Left lung (tissue), 10 donors: ENCODE results near the gene PRKG1. TPM values are rescaled to one million over a fixed set of nuclear protein-coding genes. Genes with fewer than 3 reads are reported as not detected.

Experiments
- ATAC-seq: fragments of 200-7000 bp; cut with Tn5 transposase; one replicate; pipeline ENCODE4 v1.9.1; 2020; ENCODE audit warnings: moderate library complexity
- DNase-seq, 4 donors: peaks; one replicate each; pipeline ENCODE4 v3.0.0-alpha.2; 2013 to 2020
- H3K27ac ChIP-seq, 2 donors: fragments of 200-600 bp; sonication (generic) in 1 of 2; one replicate each; pipeline versions ENCODE4 v1.5.0 to v1.8.0; 2020 to 2021
- H3K27me3 ChIP-seq, 2 donors: fragments of 200-600 bp; sonication (generic) in 1 of 2; one replicate each; pipeline versions ENCODE4 v1.5.0 to v1.8.0; 2020 to 2021
- H3K36me3 ChIP-seq, 2 donors: fragments of 200-600 bp; sonication (generic) in 1 of 2; one replicate each; pipeline versions ENCODE4 v1.5.0 to v1.8.0; 2020 to 2021
- H3K4me1 ChIP-seq, 2 donors: fragments of 200-600 bp; one replicate each; pipeline ENCODE4 v1.8.0; 2021
- H3K4me3 ChIP-seq, 2 donors: fragments of 200-600 bp; sonication (generic) in 1 of 2; one replicate each; pipeline versions ENCODE4 v1.5.0 to v1.8.0; 2020 to 2021; ENCODE audit warnings: mild to moderate bottlenecking in 1 of 2
- H3K9me3 ChIP-seq, 2 donors: fragments of 200-600 bp; sonication (generic) in 1 of 2; one replicate each; pipeline versions ENCODE4 v1.5.0 to v1.8.0; 2020 to 2021
- CTCF ChIP-seq, 2 donors: fragments of 200-600 bp; sonication (generic) in 1 of 2; IDR thresholded peaks; one replicate each; pipeline versions ENCODE4 v1.5.0 to v1.8.0; 2021; ENCODE audit warnings: antibody characterized with exemption in 2 of 2
- intact Hi-C, 2 donors: fragments of 100-400 bp; cut with DNase I; formaldehyde crosslinking; loops; one replicate each; pipeline versions ENCODE4 v1.11.2 to v1.14.2; 2022
- polyA plus RNA-seq, 6 donors: library from polyadenylated mRNA; unstranded; fragments of 120-200 nt; gene quantifications; one replicate each; pipeline ENCODE4 v1.2.1, GENCODE V29; 2013; ENCODE audit not compliant: insufficient read length in 6 of 6
- total RNA-seq, 2 donors: library from RNA; stranded (reverse); fragmentation: NEBNext Ultra II Directional; extraction: Animal tissue kit (Norgen Biotek cat#: 25700); gene quantifications; one replicate each; pipeline ENCODE4 v1.2.1, GENCODE V29; 2021
- donor health status: DM: no; HTN: yes; CAD: no.
- donor health status: DM: no; HTN: no; CAD: no.

The PRKG1 gene
- total and polyA plus RNA-seq, 8 donors = 15.6 to 29.0 (median 17.8) TPM

GRCh38 chr10:51766423-51767102, 692.3 kb downstream of the PRKG1 start:
- no peaks in the 10 kb centered on the region for H3K4me1 ChIP-seq
- H3K36me3 ChIP-seq = no peaks in the 10 kb centered on the region
- H3K4me3 ChIP-seq = no peak overlapping the region
- H3K9me3 ChIP-seq = peaks cover 0 to 9% of the 10 kb centered on the region in 2 donors
- TF ChIP-seq CTCF (IDR thresholded peaks at IDR 0.05) = no peak
- no peak for DNase-seq
- H3K27me3 ChIP-seq = no peaks in the 10 kb centered on the region
- ATAC-seq = no peak
- intact Hi-C loops = no loop called here
- H3K27ac ChIP-seq = no peak overlapping the region

DNA sequence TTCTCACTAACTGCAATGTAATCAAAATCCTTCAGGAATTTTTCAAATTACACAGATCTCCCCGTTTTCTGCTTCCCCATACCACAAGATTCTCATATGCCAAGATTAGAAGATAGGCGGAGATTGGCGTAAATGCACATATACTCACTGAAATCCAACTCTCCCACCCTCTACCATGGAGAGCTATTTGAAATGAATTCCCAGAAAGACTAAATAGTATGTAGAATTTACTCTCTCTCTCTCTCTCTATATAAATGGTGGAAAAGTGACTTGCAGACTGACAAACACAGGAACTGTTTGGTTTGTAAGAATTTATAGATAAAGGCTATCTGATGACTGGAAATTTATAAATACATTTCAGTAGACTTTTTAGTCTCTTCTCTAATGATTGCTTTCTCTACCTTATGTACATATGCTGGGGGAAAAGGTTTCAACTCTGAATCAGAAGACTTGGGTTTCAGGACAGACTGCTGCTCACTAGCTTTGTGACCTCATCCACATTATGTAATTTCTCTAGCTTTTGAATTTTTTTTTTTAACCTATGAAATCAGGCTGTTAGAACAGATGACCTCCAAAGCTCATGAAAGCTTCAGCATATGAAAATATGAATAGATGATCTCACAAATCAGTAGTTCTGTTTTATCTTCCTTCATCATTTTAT, 692.9 kb downstream of the PRKG1 start:
- intact Hi-C loops = no loop called here
- H3K27me3 ChIP-seq = no peaks in the 10 kb centered on the region

GRCh38 chr10:51768886-51769465, 694.7 kb downstream of the PRKG1 start:
- Histone ChIP-seq H3K4me1 (no peaks in the 10 kb centered on the region), H3K9me3 (peaks cover 0 to 9% of the 10 kb centered on the region in 2 donors), H3K36me3 (no peaks in the 10 kb centered on the region), H3K27ac (no peak overlapping the region), H3K27me3 (no peaks in the 10 kb centered on the region), H3K4me3 (no peak overlapping the region)
- ATAC-seq (no peak), DNase-seq (no peak)
- intact Hi-C loops = no loop called here
- TF ChIP-seq CTCF (IDR thresholded peaks at IDR 0.05) = no peak

More for the DNA sequence above, 692.9 kb downstream of the PRKG1 start:
- no peak for TF ChIP-seq CTCF (IDR thresholded peaks at IDR 0.05)
- DNase-seq = no peak
- Histone ChIP-seq H3K9me3 (peaks cover 0 to 9% of the 10 kb centered on the region in 2 donors), H3K4me3 (no peak overlapping the region), H3K27ac (no peak overlapping the region), H3K36me3 (no peaks in the 10 kb centered on the region), H3K4me1 (no peaks in the 10 kb centered on the region)
- ATAC-seq = no peak

DNA sequence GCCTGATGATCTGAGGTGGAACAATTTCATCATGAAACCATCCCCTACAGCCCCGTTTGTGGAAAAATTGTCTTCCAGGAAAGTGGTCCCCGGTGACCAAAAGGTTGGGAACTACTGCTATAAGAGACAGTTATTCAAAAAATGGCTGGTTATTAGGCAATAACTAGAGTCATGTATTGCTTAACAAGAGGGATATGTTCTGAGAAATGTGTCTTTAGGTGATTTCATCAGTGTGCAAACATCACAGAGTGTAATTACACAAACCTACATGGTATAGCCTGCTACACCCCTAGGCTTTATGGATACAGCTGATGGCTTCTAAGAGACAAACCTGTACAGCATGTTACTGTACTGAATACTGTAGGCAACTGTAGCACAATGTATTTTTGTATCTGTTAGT, 696.4 kb downstream of the PRKG1 start:
- Histone ChIP-seq H3K4me3 (no peak overlapping the region), H3K27ac (no peak overlapping the region), H3K36me3 (no peaks in the 10 kb centered on the region), H3K27me3 (no peaks in the 10 kb centered on the region), H3K4me1 (no peaks in the 10 kb centered on the region), H3K9me3 (peaks cover 0 to 9% of the 10 kb centered on the region in 2 donors)
- ATAC-seq (no peak), DNase-seq (no peak)
- no peak for TF ChIP-seq CTCF (IDR thresholded peaks at IDR 0.05)
- intact Hi-C loops = no loop called here

DNA sequence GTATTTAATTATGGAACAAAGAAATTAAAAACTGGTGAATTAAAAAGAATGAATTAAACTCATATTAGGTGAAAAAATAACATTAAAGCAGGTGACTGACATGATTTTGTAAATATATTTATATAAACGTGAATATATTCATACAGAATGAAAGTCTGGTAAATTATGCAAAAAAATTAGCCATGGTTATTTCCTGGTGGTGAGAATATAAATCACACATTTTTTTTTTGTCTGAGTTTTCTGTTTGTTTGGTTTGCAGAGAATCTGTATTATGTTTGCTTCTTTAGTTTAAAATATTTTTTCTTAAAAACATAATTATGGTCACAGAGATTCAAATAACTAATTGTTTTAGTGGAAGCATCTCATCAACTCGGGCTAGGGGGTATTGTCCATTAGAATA, 698.1 kb downstream of the PRKG1 start:
- no peak for ATAC-seq
- H3K4me3 ChIP-seq = no peak overlapping the region
- H3K27me3 ChIP-seq = no peaks in the 10 kb centered on the region
- intact Hi-C loops = no loop called here
- TF ChIP-seq CTCF (IDR thresholded peaks at IDR 0.05) = no peak
- H3K9me3 ChIP-seq = no peaks in the 10 kb centered on the region
- DNase-seq = no peak
- H3K4me1 ChIP-seq = no peaks in the 10 kb centered on the region
- no peaks in the 10 kb centered on the region for H3K36me3 ChIP-seq
- H3K27ac ChIP-seq = no peak overlapping the region
